Lower leg skin (tissue), 3 donors: Measurements from ENCODE around the gene PXMP2.

ENCODE experiments used
- CTCF ChIP-seq, 3 donors: fragments of 450-650 bp; IDR thresholded peaks; one replicate each; pipeline ENCODE4 v1.5.1; 2016; ENCODE audit warnings: antibody characterized with exemption in 3 of 3, mild to moderate bottlenecking in 3 of 3, moderate library complexity in 2 of 3
- POLR2A ChIP-seq, 2 donors: fragments of 450-650 bp; IDR thresholded peaks; one replicate each; pipeline ENCODE4 v1.6.1; 2016 to 2017; ENCODE audit warnings: antibody characterized with exemption in 2 of 2, mild to moderate bottlenecking in 1 of 2, moderate library complexity in 1 of 2

- TF ChIP-seq CTCF (IDR thresholded peaks at IDR 0.05) (no peak), POLR2A (IDR thresholded peaks at IDR 0.05) (no peak)
Observed at GRCh38 chr12:132703641-132704040, 16.3 kb downstream of the PXMP2 start.
